BJ (cell line): ENCODE results near the gene PCNT. TPM values are rescaled to one million over a fixed set of nuclear protein-coding genes. Genes with fewer than 3 reads are reported as not detected.

Experiments used
- CTCF ChIA-PET: fragments of 350-600 bp; formaldehyde crosslinking; extraction: SDS; loops from one replicate; lab custom pipeline; 2021; ENCODE audit warnings: antibody characterized with exemption, inconsistent platforms; lab: Yijun Ruan, JAX
- POLR2A ChIA-PET: fragments of 300-600 bp; sonication (Branson Sonifier 250); formaldehyde crosslinking; extraction: SDS; loops from one replicate; lab custom pipeline; 2021; ENCODE audit warnings: antibody characterized with exemption; lab: Charles Lee
- DNase-seq: peaks from one replicate; pipeline ENCODE4 v3.0.0-alpha.2; 2011; ENCODE audit warnings: low read depth
- H3K27me3 ChIP-seq: 2 replicates; pipeline ENCODE4 v1.6.0; 2011; ENCODE audit warnings: low read length; ENCODE audit not compliant: control insufficient read depth, insufficient read depth
- H3K36me3 ChIP-seq: 2 replicates; pipeline ENCODE4 v1.5.1; 2011; ENCODE audit warnings: low read length; ENCODE audit not compliant: control insufficient read depth, insufficient read depth
- H3K4me3 ChIP-seq: 2 replicates; pipeline ENCODE4 v1.5.1; 2011; ENCODE audit warnings: low read depth, mild to moderate bottlenecking, control low read depth, low read length
- CTCF ChIP-seq: IDR thresholded peaks from 2 replicates; pipeline ENCODE4 v1.5.1; 2011; ENCODE audit warnings: low read depth, mild to moderate bottlenecking, control low read depth, inconsistent platforms, low read length, moderate library complexity; ENCODE audit not compliant: insufficient read depth
- polyA plus RNA-seq: library from polyadenylated mRNA; depleted of rRNA; stranded (reverse); fragments of >200 nt; gene quantifications from 2 replicates; pipeline ENCODE4 v1.2.3, GENCODE V29; 2011; rRNA removed

Gene PCNT
- polyA plus RNA-seq, 1 experiment: 11.0 TPM

GRCh38 chr21:46491553-46491952 lies 167.6 kb downstream of the PCNT start:
- 0 out of 2 replicates have a peak, but pooled peaks cover 1% of the 10 kb centered on the region for H3K36me3 ChIP-seq
- H3K27me3 ChIP-seq: no peaks in the 10 kb centered on the region
- POLR2A ChIA-PET: no interaction called here
- no peak for TF ChIP-seq CTCF
- no peak for DNase-seq
- CTCF ChIA-PET: interaction anchor here (0.8 to 2.8 kb wide), 2 partner anchors 10 to 14 kb away, joined by 3 to 10 read pairs; no protein-coding TSS in a partner anchor
- H3K4me3 ChIP-seq: no peak overlapping the region

GRCh38 chr21:46492851-46493250 lies 168.9 kb downstream of the PCNT start:
- CTCF ChIA-PET: interaction anchor here (0.6 kb wide), 1 partner anchor 33 kb away, joined by 3 read pairs; no protein-coding TSS in a partner anchor
- no peak for TF ChIP-seq CTCF
- H3K4me3 ChIP-seq: no peak overlapping the region
- DNase-seq: no peak
- H3K27me3 ChIP-seq: no peaks in the 10 kb centered on the region
- H3K36me3 ChIP-seq: peaks cover 1% of the 10 kb centered on the region; the same call in 1 of the 2 replicates
- POLR2A ChIA-PET: no interaction called here

GRCh38 chr21:46493828-46494227 lies 169.9 kb downstream of the PCNT start:
- POLR2A ChIA-PET: no interaction called here
- H3K4me3 ChIP-seq: no peak overlapping the region
- no peaks in the 10 kb centered on the region for H3K27me3 ChIP-seq
- CTCF ChIA-PET: no interaction called here
- peaks cover 8% of the 10 kb centered on the region for H3K36me3 ChIP-seq
- DNase-seq: no peak
- no peak for TF ChIP-seq CTCF

Other genes starting within 250 kb of the PCNT start
- 412 and 665 TPM in 2 replicates for gene COL6A2, start 226.0 kb upstream of the PCNT start, polyA plus RNA-seq
- gene FTCD, start 168.6 kb upstream of the PCNT start, polyA plus RNA-seq: 0.05 and 0.06 TPM in 2 replicates
- 5.6 and 8.4 TPM in 2 replicates for gene SPATC1L, start 139.7 kb upstream of the PCNT start, polyA plus RNA-seq
- gene LSS, start 95.4 kb upstream of the PCNT start, polyA plus RNA-seq: 34.6 and 59.9 TPM in 2 replicates
- 31.5 and 31.6 TPM in 2 replicates for gene MCM3AP, start 38.5 kb upstream of the PCNT start, polyA plus RNA-seq
- gene YBEY, start 37.8 kb upstream of the PCNT start, polyA plus RNA-seq: 15.8 and 22.7 TPM in 2 replicates
- 2.5 and 4.1 TPM in 2 replicates for gene C21orf58, start 286 bp upstream of the PCNT start, polyA plus RNA-seq
- 13.2 and 18.7 TPM in 2 replicates for gene DIP2A, start 134.7 kb downstream of the PCNT start, polyA plus RNA-seq